K562 (cell line): ENCODE results near the gene MYCL. TPM values are rescaled to one million over a fixed set of nuclear protein-coding genes. Genes with fewer than 3 reads are reported as not detected.

Experiments
- ATAC-seq: fragments of 200-7000 bp; cut with Tn5 transposase; 3 replicates; pipeline ENCODE4 v1.9.1; 2020; ENCODE audit warnings: moderate library complexity
- BruUV-seq: library from RNA; stranded (reverse); fragments of 400-500 nt; replicated peaks from 2 replicates; lab custom pipeline; 2021; lab: Mats Ljungman, UMichigan
- CTCF ChIA-PET: fragments of 300-600 bp; formaldehyde crosslinking; extraction: SDS; loops from one replicate; lab custom pipeline; 2021; ENCODE audit warnings: low intra/inter-chr PET ratio; lab: Yijun Ruan, JAX
- POLR2A ChIA-PET: fragments of 300-600, 350-650 bp; sonication (Branson Sonifier 250); formaldehyde crosslinking; extraction: SDS; loops from one replicate; lab custom pipeline; 2021; ENCODE audit warnings: antibody characterized with exemption, inconsistent platforms; lab: Yijun Ruan, JAX
- DNase-seq, 4 experiments: peaks; one replicate each; pipeline versions ENCODE4 v3.0.0 to v3.0.0-alpha.2; 2011 to 2018; ENCODE audit warnings: low spot score in 3 of 4, mixed read lengths in 3 of 4; ENCODE audit errors: extremely low read depth in 1 of 4
- FAIRE-seq: peaks from 2 replicates; lab custom pipeline; 2011; peaks lifted over from hg19 to GRCh38; lab: Jason Lieb, UNC
- H2AFZ ChIP-seq: 2 replicates; pipeline ENCODE4 v1.6.0; 2011; ENCODE audit warnings: low read depth, low read length, control low read depth, inconsistent platforms
- H3K27ac ChIP-seq: fragments of 200-600 bp; 3 replicates; pipeline ENCODE4 v1.8.0; 2011; ENCODE audit warnings: low read depth, mild to moderate bottlenecking, control low read depth, inconsistent platforms, low read length, moderate library complexity, mixed read lengths; ENCODE audit errors: extremely low read depth
- H3K27me3 ChIP-seq, 2 experiments: fragments of 300-600 bp in 1 of 2; 2 replicates in 1 of 2; 3 replicates in 1 of 2; pipeline versions ENCODE4 v1.6.0 to v1.8.0; 2011; ENCODE audit warnings: inconsistent platforms in 2 of 2, low read length in 2 of 2, mild to moderate bottlenecking in 1 of 2, mixed read lengths in 1 of 2, moderate library complexity in 1 of 2; ENCODE audit not compliant: control insufficient read depth in 2 of 2, insufficient read depth in 2 of 2
- H3K36me3 ChIP-seq: fragments of 300-600 bp; 3 replicates; pipeline ENCODE4 v1.8.0; 2011; ENCODE audit warnings: mild to moderate bottlenecking, low read length, inconsistent platforms; ENCODE audit not compliant: control insufficient read depth, insufficient read depth
- H3K4me1 ChIP-seq, 2 experiments: fragments of 200-600 bp in 1 of 2; replicated peaks in 1 of 2; 2 replicates in 1 of 2; 3 replicates in 1 of 2; pipeline versions ENCODE4 v1.5.1 to v1.8.0; 2011; ENCODE audit warnings: inconsistent platforms in 2 of 2, low read length in 2 of 2, mild to moderate bottlenecking in 1 of 2, mixed read lengths in 1 of 2, moderate library complexity in 1 of 2; ENCODE audit not compliant: control insufficient read depth in 2 of 2, insufficient read depth in 2 of 2
- H3K4me2 ChIP-seq: 2 replicates; pipeline ENCODE4 v1.6.1; 2011; ENCODE audit warnings: low read length, control low read depth, inconsistent platforms, mixed read lengths; ENCODE audit not compliant: insufficient read depth
- H3K4me3 ChIP-seq: fragments of 200-600 bp; sonication (generic), shearing (Covaris generic); 2 replicates; pipeline ENCODE4 v1.5.1; 2016; ENCODE audit warnings: control low read depth, inconsistent platforms
- H3K79me2 ChIP-seq: fragments of 200-600 bp; 3 replicates; pipeline ENCODE4 v1.8.0; 2011; ENCODE audit warnings: low read length, inconsistent platforms; ENCODE audit not compliant: control insufficient read depth, insufficient read depth
- H3K9ac ChIP-seq, 2 experiments: 2 replicates each; pipeline versions ENCODE4 v1.6.0 to v1.6.1; 2011; ENCODE audit warnings: low read depth in 2 of 2, low read length in 2 of 2, control low read depth in 1 of 2, inconsistent platforms in 1 of 2, mild to moderate bottlenecking in 1 of 2, mixed read lengths in 1 of 2; ENCODE audit not compliant: insufficient read depth in 1 of 2
- H3K9me1 ChIP-seq: one replicate; pipeline ENCODE4 v1.6.0; 2011; ENCODE audit warnings: inconsistent platforms, mild to moderate bottlenecking, low read length, moderate library complexity; ENCODE audit not compliant: control insufficient read depth, insufficient read depth
- H3K9me3 ChIP-seq: replicated peaks from 2 replicates; pipeline ENCODE4 v1.5.1; 2011; ENCODE audit warnings: low read depth, low read length, inconsistent platforms; ENCODE audit not compliant: control insufficient read depth, insufficient read depth
- H4K20me1 ChIP-seq: replicated peaks from 2 replicates; pipeline ENCODE4 v1.6.1; 2011; ENCODE audit warnings: low read length, inconsistent platforms, mixed read lengths; ENCODE audit not compliant: control insufficient read depth, insufficient read depth
- HDAC1 ChIP-seq, 2 experiments: fragments of 450-650 bp; IDR thresholded peaks; 2 replicates each; pipeline ENCODE4 v1.6.1; 2016 to 2017; ENCODE audit warnings: inconsistent platforms in 1 of 2, mild to moderate bottlenecking in 1 of 2, moderate library complexity in 1 of 2
- HDGF ChIP-seq: fragments of 450-650 bp; IDR thresholded peaks from 2 replicates; pipeline ENCODE4 v1.6.1; 2016
- PML ChIP-seq: IDR thresholded peaks from 2 replicates; pipeline ENCODE4 v1.6.1; 2012; ENCODE audit warnings: low read length, inconsistent platforms
- ZNF699 ChIP-seq: fragments of 250-450 bp; sonication (Bioruptor Pico); IDR thresholded peaks from 2 replicates; pipeline ENCODE4 v1.8.0; 2021; ENCODE audit warnings: mild to moderate bottlenecking, moderate library complexity; ENCODE audit not compliant: insufficient replicate concordance
- ZNF764 ChIP-seq: fragments of 250-450 bp; sonication (Bioruptor Pico); IDR thresholded peaks from 2 replicates; pipeline ENCODE4 v1.4.0; 2020; ENCODE audit warnings: low read depth, mild to moderate bottlenecking, moderate library complexity
- WGBS: fragments of 100-300 bp; shearing (Covaris generic); methylation state at CpG from one replicate; pipeline ENCODE4 v1.1.6; 2016; ENCODE audit warnings: low coverage, mixed read lengths; ENCODE audit not compliant: insufficient coverage; ENCODE audit errors: missing lambda C conversion rate; 5-methylcytosine and 5-hydroxymethylcytosine counted together
- in situ Hi-C: fragments of 300-500 bp; cut with MboI; formaldehyde crosslinking; loops from 4 replicates; pipeline ENCODE4 v1.15.0; 2018; ENCODE audit warnings: inconsistent platforms, mixed read lengths
- intact Hi-C: fragments of 100-400 bp; cut with micrococcal nuclease; formaldehyde crosslinking; loops from 2 replicates; pipeline ENCODE4 v1.14.2; 2022
- polyA plus RNA-seq, 8 experiments: library from polyadenylated mRNA; depleted of rRNA in 4 of 8; stranded (reverse) in 5 of 8; unstranded in 3 of 8; fragments of >200 nt; fragmentation: Nextera tagmentation in 2 of 8; fragmentation: Illumina TruSeq in 1 of 8; extraction: Ambion mirVana in 2 of 8; extraction: Trizol in 1 of 8; gene quantifications; 2 replicates each; pipeline versions ENCODE4 v1.2.1 to v1.2.3, GENCODE V29; 2011 to 2014; ENCODE audit warnings: inconsistent platforms in 1 of 8, missing spikeins in 1 of 8
- total RNA-seq, 7 experiments: library from RNA; depleted of rRNA in 6 of 7; stranded (reverse); fragments of >200 nt in 6 of 7; fragmentation: Illumina TruSeq in 2 of 7; extraction: Trizol in 2 of 7; gene quantifications; 2 replicates each; pipeline versions ENCODE4 v1.2.1 to v1.2.3, GENCODE V29; 2011 to 2021; ENCODE audit warnings: low replicate concordance in 1 of 7
- TF ChIP-seq, protein P1 (sequence below), 2 experiments: fragments of 450-650 bp; IDR thresholded peaks; 2 replicates each; pipeline ENCODE4 v1.6.1; 2016; ENCODE audit warnings: mild to moderate bottlenecking in 2 of 2, borderline replicate concordance in 1 of 2, low read depth in 1 of 2, moderate library complexity in 1 of 2
- TF ChIP-seq, protein P2 (sequence below): fragments of 250-450 bp; sonication (Bioruptor Pico); IDR thresholded peaks from 2 replicates; pipeline ENCODE4 v1.8.0; 2022; ENCODE audit warnings: inconsistent platforms
- TF ChIP-seq, protein P3 (sequence below): sonication (generic); formaldehyde crosslinking; IDR thresholded peaks from 2 replicates; pipeline ENCODE4 v1.8.1; 2023; ENCODE audit warnings: mild to moderate bottlenecking, missing genetic modification reagents

Gene MYCL
- total and polyA plus RNA-seq, 9 of the 15 experiments (the other 6 are each of a cell fraction or from before 2014, with no cell fraction given), result 3.5 to 22.0 (median 12.8) TPM

DNA sequence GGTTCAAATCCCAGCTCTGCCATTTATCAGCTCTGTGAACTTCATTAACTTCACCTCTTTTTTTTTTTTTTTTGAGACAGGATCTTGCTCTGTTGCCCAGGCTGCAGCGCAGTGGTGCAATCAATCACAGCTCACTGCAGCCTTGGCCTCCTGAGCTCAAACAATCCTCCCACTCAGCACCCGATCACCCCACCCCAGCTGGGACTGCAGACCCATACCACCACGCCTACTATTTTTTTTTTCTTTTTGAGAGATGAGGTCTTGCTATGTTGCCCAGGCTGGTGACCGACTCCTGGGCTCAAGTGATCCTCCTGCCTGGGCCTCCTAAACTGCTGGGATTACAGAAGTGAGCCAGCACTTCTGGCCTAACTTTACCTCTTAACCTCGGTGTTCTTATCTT is 16.2 kb downstream of the MYCL start:
- no peaks in the 10 kb centered on the region for H4K20me1 ChIP-seq
- H3K9me1 ChIP-seq, result no peaks in the 10 kb centered on the region
- peaks cover 30% of the 10 kb centered on the region for H3K79me2 ChIP-seq
- no peak for ATAC-seq
- ChIA-PET POLR2A (interaction anchor here (0.7 to 8.3 kb wide), 3 partner anchors 9 to 531 kb away, joined by 3 to 92 read pairs (median 3); no protein-coding TSS in a partner anchor), CTCF (no interaction called here)
- no peak for DNase-seq
- H2AFZ ChIP-seq, result no peak overlapping the region; the same call in 1 of the 2 replicates
- no TSS peak for BruUV-seq
- H3K36me3 ChIP-seq, result peaks cover 17% of the 10 kb centered on the region
- no peak for FAIRE-seq
- no peak overlapping the region for H3K9ac ChIP-seq
- in situ Hi-C loops, result no loop called here
- no peaks in the 10 kb centered on the region for H3K27me3 ChIP-seq
- H3K4me3 ChIP-seq, result no peak overlapping the region
- WGBS, result 49% methylated on average over 4 of the region's 5 CpGs
- H3K4me1 ChIP-seq, result peaks cover 15 to 18% of the 10 kb centered on the region in 2 experiments; a peak in 4 of 5 replicates
- H3K9me3 ChIP-seq, result no peaks in the 10 kb centered on the region
- intact Hi-C loops, result no loop called here
- H3K27ac ChIP-seq, result no peak overlapping the region
- no peak overlapping the region for H3K4me2 ChIP-seq
- TF ChIP-seq, protein P1, sequence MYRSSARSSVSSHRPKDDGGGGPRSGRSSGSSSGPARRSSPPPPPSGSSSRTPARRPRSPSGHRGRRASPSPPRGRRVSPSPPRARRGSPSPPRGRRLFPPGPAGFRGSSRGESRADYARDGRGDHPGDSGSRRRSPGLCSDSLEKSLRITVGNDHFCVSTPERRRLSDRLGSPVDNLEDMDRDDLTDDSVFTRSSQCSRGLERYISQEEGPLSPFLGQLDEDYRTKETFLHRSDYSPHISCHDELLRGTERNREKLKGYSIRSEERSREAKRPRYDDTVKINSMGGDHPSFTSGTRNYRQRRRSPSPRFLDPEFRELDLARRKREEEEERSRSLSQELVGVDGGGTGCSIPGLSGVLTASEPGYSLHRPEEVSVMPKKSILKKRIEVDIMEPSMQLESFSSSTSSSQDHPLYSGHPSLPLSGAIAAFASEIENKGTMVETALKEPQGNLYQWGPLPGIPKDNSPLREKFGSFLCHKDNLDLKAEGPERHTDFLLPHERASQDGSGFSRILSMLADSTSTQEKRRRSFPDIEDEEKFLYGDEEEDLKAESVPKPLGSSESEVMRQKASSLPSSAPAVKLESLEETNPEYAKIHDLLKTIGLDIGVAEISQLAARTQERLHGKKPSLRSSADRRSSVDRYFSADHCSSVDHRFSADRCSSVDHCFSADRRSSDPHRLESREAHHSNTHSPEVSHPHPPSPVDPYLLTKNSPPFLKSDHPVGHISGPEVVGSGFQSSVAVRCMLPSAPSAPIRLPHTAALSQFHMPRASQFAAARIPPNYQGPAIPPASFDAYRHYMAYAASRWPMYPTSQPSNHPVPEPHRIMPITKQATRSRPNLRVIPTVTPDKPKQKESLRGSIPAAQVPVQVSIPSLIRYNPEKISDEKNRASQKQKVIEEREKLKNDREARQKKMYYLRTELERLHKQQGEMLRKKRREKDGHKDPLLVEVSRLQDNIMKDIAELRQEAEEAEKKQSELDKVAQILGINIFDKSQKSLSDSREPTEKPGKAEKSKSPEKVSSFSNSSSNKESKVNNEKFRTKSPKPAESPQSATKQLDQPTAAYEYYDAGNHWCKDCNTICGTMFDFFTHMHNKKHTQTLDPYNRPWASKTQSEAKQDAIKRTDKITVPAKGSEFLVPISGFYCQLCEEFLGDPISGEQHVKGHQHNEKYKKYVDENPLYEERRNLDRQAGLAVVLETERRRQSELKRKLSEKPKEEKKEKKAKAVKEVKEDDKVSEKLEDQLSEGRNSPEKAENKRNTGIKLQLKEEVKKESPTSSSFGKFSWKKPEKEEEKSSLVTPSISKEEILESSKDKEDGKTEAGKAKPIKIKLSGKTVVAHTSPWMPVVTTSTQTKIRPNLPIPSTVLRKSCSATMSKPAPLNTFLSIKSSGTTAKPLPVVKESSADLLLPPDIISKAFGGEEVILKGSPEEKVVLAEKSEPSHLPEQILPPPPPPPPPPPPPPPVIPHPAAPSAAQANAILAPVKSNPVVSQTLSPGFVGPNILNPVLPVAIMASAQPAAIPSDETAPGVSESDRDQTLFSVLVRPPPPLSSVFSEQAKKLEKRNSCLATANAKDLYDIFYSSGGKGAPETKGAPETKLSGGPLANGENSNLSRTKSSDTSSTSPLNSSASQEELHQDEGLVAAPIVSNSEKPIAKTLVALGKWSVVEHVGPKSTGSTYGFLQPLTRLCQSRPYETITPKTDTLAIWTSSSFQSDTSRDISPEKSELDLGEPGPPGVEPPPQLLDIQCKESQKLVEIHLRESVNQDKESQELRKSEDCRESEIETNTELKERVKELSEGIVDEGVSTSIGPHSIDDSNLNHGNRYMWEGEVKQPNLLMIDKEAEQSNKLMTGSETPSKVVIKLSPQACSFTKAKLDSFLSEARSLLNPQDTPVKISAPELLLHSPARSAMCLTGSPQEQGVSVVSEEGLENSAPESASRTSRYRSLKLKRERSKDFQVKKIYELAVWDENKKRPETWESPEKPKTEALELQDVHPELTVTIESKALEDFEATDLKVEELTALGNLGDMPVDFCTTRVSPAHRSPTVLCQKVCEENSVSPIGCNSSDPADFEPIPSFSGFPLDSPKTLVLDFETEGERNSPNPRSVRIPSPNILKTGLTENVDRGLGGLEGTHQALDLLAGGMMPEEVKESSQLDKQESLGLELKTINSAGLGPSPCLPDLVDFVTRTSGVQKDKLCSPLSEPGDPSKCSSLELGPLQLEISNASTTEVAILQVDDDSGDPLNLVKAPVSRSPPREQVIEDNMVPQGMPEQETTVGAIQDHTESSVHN (IDR thresholded peaks at IDR 0.05; ENCODE audit: borderline replicate concordance in 1 of 2, low read depth in 1 of 2), result no peak
- TF ChIP-seq, protein P2, sequence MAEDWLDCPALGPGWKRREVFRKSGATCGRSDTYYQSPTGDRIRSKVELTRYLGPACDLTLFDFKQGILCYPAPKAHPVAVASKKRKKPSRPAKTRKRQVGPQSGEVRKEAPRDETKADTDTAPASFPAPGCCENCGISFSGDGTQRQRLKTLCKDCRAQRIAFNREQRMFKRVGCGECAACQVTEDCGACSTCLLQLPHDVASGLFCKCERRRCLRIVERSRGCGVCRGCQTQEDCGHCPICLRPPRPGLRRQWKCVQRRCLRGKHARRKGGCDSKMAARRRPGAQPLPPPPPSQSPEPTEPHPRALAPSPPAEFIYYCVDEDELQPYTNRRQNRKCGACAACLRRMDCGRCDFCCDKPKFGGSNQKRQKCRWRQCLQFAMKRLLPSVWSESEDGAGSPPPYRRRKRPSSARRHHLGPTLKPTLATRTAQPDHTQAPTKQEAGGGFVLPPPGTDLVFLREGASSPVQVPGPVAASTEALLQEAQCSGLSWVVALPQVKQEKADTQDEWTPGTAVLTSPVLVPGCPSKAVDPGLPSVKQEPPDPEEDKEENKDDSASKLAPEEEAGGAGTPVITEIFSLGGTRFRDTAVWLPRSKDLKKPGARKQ (CRISPR knock-in tag), result no peak
- TF ChIP-seq ZNF764 (CRISPR knock-in tag) (no peak), HDGF (no peak), PML (no peak), ZNF699 (CRISPR knock-in tag) (no peak), HDAC1 (IDR thresholded peaks at IDR 0.05) (peak in 1 of 2 experiments; percentile 54; a peak in 1 of 4 replicates)
- TF ChIP-seq, protein P3, sequence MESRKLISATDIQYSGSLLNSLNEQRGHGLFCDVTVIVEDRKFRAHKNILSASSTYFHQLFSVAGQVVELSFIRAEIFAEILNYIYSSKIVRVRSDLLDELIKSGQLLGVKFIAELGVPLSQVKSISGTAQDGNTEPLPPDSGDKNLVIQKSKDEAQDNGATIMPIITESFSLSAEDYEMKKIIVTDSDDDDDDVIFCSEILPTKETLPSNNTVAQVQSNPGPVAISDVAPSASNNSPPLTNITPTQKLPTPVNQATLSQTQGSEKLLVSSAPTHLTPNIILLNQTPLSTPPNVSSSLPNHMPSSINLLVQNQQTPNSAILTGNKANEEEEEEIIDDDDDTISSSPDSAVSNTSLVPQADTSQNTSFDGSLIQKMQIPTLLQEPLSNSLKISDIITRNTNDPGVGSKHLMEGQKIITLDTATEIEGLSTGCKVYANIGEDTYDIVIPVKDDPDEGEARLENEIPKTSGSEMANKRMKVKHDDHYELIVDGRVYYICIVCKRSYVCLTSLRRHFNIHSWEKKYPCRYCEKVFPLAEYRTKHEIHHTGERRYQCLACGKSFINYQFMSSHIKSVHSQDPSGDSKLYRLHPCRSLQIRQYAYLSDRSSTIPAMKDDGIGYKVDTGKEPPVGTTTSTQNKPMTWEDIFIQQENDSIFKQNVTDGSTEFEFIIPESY (CRISPR knock-in tag), result 0 out of 2 replicates have a peak, but pooled peaks have one; percentile 14
